WTC11 (cell line): Measurements from ENCODE around the gene CKB. TPM values are rescaled to one million over a fixed set of nuclear protein-coding genes. Genes with fewer than 3 reads are reported as not detected.

ENCODE experiments used
- ATAC-seq: fragments of 200-7000 bp; cut with Tn5 transposase; 2 replicates; pipeline ENCODE4 v1.10.0; 2021; ENCODE audit warnings: mild to moderate bottlenecking, moderate library complexity
- CTCF ChIA-PET: fragments of 300-600 bp; sonication (Branson Sonifier 250); formaldehyde crosslinking; loops from one replicate; lab custom pipeline; 2021; ENCODE audit warnings: antibody characterized with exemption; lab: Charles Lee
- POLR2A ChIA-PET: fragments of 350-600 bp; sonication (Branson Sonifier 250); formaldehyde crosslinking; loops from one replicate; lab custom pipeline; 2021; ENCODE audit warnings: antibody characterized with exemption; lab: Charles Lee
- DNase-seq: peaks from one replicate; pipeline ENCODE4 v3.0.0; 2021; ENCODE audit warnings: low spot score
- H3K27ac Mint-ChIP-seq: 2 replicates; pipeline ENCODE4 v1.8.0; 2021; ENCODE audit warnings: mixed read lengths
- H3K27me3 Mint-ChIP-seq: 2 replicates; pipeline ENCODE4 v1.8.0; 2021; ENCODE audit warnings: low read depth, mild to moderate bottlenecking, moderate library complexity, mixed read lengths
- H3K36me3 Mint-ChIP-seq: 2 replicates; pipeline ENCODE4 v1.8.0; 2021; ENCODE audit warnings: mixed read lengths
- H3K4me1 Mint-ChIP-seq: 2 replicates; pipeline ENCODE4 v1.8.0; 2022; ENCODE audit warnings: mixed read lengths
- H3K4me3 Mint-ChIP-seq: 2 replicates; pipeline ENCODE4 v1.8.0; 2021; ENCODE audit warnings: mild to moderate bottlenecking, moderate library complexity, mixed read lengths
- H3K9me3 Mint-ChIP-seq: 2 replicates; pipeline ENCODE4 v1.8.0; 2021; ENCODE audit warnings: mixed read lengths
- CBFB ChIP-seq: sonication (generic); formaldehyde crosslinking; IDR thresholded peaks from 2 replicates; pipeline ENCODE4 v1.8.1; 2022; ENCODE audit warnings: mild to moderate bottlenecking, low read depth, missing genetic modification reagents
- SMAD3 ChIP-seq: sonication (generic); formaldehyde crosslinking; IDR thresholded peaks from 2 replicates; pipeline ENCODE4 v1.8.0; 2022; ENCODE audit warnings: missing genetic modification reagents, mild to moderate bottlenecking, borderline replicate concordance
- TCF7 ChIP-seq: sonication (generic); formaldehyde crosslinking; IDR thresholded peaks from 2 replicates; pipeline ENCODE4 v1.8.0; 2022; ENCODE audit warnings: mild to moderate bottlenecking, low read depth, missing genetic modification reagents, moderate library complexity
- ZBTB21 ChIP-seq: sonication (generic); formaldehyde crosslinking; IDR thresholded peaks from 2 replicates; pipeline ENCODE4 v1.8.1; 2023; ENCODE audit warnings: mild to moderate bottlenecking, missing genetic modification reagents, borderline replicate concordance
- ZNF317 ChIP-seq: sonication (generic); formaldehyde crosslinking; IDR thresholded peaks from 2 replicates; pipeline ENCODE4 v1.8.1; 2023; ENCODE audit warnings: low read depth, mild to moderate bottlenecking, moderate library complexity, missing genetic modification reagents, borderline replicate concordance
- ZNF396 ChIP-seq: fragments of 250-450 bp; sonication (Bioruptor Pico); IDR thresholded peaks from 2 replicates; pipeline ENCODE4 v1.8.0; 2021; ENCODE audit warnings: mild to moderate bottlenecking, moderate library complexity, borderline replicate concordance
- total RNA-seq: library from RNA; stranded (reverse); gene quantifications from 3 replicates; pipeline ENCODE4 v1.2.3, GENCODE V29; 2021
- TF ChIP-seq, protein P1 (sequence below): sonication (generic); formaldehyde crosslinking; IDR thresholded peaks from 2 replicates; pipeline ENCODE4 v1.8.1; 2023; ENCODE audit warnings: mild to moderate bottlenecking, missing genetic modification reagents
- TF ChIP-seq, protein P2 (sequence below): sonication (generic); formaldehyde crosslinking; conservative IDR thresholded peaks from 2 replicates; pipeline ENCODE4 v1.8.1; 2023; ENCODE audit warnings: mild to moderate bottlenecking, low read depth, missing genetic modification reagents, moderate library complexity
- TF ChIP-seq, protein P3 (sequence below): sonication (generic); formaldehyde crosslinking; IDR thresholded peaks from 2 replicates; pipeline ENCODE4 v1.8.1; 2022; ENCODE audit warnings: mild to moderate bottlenecking, moderate library complexity, missing genetic modification reagents
- TF ChIP-seq, protein P4 (sequence below): sonication (generic); formaldehyde crosslinking; IDR thresholded peaks from 2 replicates; pipeline ENCODE4 v1.8.0; 2023; ENCODE audit warnings: missing genetic modification reagents, mild to moderate bottlenecking, borderline replicate concordance
- TF ChIP-seq, protein P5 (sequence below): sonication (generic); formaldehyde crosslinking; IDR thresholded peaks from 2 replicates; pipeline ENCODE4 v1.8.1; 2023; ENCODE audit warnings: mild to moderate bottlenecking, missing genetic modification reagents
- TF ChIP-seq, protein P6 (sequence below): sonication (generic); formaldehyde crosslinking; IDR thresholded peaks from 2 replicates; pipeline ENCODE4 v1.8.0; 2022; ENCODE audit warnings: mild to moderate bottlenecking, missing genetic modification reagents
- TF ChIP-seq, protein P7 (sequence below): sonication (generic); formaldehyde crosslinking; IDR thresholded peaks from 2 replicates; pipeline ENCODE4 v1.8.0; 2022; ENCODE audit warnings: mild to moderate bottlenecking, missing genetic modification reagents
- TF ChIP-seq, protein P8 (sequence below): sonication (generic); formaldehyde crosslinking; conservative IDR thresholded peaks from 2 replicates; pipeline ENCODE4 v1.8.1; 2022; ENCODE audit warnings: mild to moderate bottlenecking, missing genetic modification reagents

The CKB gene
- total RNA-seq, 1 experiment from 2014 or later, result 555 TPM

DNA sequence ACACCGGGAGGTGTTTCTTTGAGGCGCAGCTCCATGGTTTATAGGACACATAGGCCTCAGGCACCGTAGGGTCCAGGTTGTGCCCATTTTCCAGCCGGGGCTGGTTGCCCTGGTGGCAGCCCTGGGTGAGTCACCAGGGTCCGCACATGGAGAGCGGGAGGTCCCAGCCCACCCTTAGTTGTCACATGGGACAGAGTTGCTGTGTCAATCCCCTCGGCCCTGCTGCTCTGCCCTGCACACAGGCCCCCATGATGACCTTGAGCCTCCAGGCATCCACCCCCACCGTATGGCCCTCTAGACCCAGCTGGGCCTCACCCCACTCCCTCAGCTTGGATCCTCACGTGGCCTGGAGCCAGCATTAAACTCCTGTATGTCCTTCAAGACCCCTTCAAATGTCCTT, 14.1 kb upstream of the CKB start:
- POLR2A ChIA-PET, result no interaction called here
- ATAC-seq, result no peak
- Mint-ChIP-seq H3K4me1 (peaks cover under 1% of the 10 kb centered on the region; the same call in 1 of the 2 replicates), H3K9me3 (no peaks in the 10 kb centered on the region), H3K27ac (no peak overlapping the region), H3K27me3 (peaks cover 11% of the 10 kb centered on the region), H3K4me3 (no peak overlapping the region), H3K36me3 (no peaks in the 10 kb centered on the region)
- TF ChIP-seq, protein P1, sequence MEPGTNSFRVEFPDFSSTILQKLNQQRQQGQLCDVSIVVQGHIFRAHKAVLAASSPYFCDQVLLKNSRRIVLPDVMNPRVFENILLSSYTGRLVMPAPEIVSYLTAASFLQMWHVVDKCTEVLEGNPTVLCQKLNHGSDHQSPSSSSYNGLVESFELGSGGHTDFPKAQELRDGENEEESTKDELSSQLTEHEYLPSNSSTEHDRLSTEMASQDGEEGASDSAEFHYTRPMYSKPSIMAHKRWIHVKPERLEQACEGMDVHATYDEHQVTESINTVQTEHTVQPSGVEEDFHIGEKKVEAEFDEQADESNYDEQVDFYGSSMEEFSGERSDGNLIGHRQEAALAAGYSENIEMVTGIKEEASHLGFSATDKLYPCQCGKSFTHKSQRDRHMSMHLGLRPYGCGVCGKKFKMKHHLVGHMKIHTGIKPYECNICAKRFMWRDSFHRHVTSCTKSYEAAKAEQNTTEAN (CRISPR knock-in tag), result no peak
- TF ChIP-seq ZBTB21 (CRISPR knock-in tag), result no peak
- TF ChIP-seq CBFB, result no peak
- TF ChIP-seq, protein P2, sequence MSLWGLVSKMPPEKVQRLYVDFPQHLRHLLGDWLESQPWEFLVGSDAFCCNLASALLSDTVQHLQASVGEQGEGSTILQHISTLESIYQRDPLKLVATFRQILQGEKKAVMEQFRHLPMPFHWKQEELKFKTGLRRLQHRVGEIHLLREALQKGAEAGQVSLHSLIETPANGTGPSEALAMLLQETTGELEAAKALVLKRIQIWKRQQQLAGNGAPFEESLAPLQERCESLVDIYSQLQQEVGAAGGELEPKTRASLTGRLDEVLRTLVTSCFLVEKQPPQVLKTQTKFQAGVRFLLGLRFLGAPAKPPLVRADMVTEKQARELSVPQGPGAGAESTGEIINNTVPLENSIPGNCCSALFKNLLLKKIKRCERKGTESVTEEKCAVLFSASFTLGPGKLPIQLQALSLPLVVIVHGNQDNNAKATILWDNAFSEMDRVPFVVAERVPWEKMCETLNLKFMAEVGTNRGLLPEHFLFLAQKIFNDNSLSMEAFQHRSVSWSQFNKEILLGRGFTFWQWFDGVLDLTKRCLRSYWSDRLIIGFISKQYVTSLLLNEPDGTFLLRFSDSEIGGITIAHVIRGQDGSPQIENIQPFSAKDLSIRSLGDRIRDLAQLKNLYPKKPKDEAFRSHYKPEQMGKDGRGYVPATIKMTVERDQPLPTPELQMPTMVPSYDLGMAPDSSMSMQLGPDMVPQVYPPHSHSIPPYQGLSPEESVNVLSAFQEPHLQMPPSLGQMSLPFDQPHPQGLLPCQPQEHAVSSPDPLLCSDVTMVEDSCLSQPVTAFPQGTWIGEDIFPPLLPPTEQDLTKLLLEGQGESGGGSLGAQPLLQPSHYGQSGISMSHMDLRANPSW (CRISPR knock-in tag), result no peak
- TF ChIP-seq, protein P3, sequence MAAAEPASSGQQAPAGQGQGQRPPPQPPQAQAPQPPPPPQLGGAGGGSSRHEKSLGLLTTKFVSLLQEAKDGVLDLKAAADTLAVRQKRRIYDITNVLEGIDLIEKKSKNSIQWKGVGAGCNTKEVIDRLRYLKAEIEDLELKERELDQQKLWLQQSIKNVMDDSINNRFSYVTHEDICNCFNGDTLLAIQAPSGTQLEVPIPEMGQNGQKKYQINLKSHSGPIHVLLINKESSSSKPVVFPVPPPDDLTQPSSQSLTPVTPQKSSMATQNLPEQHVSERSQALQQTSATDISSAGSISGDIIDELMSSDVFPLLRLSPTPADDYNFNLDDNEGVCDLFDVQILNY (CRISPR knock-in tag), result no peak
- TF ChIP-seq, protein P4, sequence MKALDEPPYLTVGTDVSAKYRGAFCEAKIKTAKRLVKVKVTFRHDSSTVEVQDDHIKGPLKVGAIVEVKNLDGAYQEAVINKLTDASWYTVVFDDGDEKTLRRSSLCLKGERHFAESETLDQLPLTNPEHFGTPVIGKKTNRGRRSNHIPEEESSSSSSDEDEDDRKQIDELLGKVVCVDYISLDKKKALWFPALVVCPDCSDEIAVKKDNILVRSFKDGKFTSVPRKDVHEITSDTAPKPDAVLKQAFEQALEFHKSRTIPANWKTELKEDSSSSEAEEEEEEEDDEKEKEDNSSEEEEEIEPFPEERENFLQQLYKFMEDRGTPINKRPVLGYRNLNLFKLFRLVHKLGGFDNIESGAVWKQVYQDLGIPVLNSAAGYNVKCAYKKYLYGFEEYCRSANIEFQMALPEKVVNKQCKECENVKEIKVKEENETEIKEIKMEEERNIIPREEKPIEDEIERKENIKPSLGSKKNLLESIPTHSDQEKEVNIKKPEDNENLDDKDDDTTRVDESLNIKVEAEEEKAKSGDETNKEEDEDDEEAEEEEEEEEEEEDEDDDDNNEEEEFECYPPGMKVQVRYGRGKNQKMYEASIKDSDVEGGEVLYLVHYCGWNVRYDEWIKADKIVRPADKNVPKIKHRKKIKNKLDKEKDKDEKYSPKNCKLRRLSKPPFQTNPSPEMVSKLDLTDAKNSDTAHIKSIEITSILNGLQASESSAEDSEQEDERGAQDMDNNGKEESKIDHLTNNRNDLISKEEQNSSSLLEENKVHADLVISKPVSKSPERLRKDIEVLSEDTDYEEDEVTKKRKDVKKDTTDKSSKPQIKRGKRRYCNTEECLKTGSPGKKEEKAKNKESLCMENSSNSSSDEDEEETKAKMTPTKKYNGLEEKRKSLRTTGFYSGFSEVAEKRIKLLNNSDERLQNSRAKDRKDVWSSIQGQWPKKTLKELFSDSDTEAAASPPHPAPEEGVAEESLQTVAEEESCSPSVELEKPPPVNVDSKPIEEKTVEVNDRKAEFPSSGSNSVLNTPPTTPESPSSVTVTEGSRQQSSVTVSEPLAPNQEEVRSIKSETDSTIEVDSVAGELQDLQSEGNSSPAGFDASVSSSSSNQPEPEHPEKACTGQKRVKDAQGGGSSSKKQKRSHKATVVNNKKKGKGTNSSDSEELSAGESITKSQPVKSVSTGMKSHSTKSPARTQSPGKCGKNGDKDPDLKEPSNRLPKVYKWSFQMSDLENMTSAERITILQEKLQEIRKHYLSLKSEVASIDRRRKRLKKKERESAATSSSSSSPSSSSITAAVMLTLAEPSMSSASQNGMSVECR (CRISPR knock-in tag), result no peak
- TF ChIP-seq, protein P5, sequence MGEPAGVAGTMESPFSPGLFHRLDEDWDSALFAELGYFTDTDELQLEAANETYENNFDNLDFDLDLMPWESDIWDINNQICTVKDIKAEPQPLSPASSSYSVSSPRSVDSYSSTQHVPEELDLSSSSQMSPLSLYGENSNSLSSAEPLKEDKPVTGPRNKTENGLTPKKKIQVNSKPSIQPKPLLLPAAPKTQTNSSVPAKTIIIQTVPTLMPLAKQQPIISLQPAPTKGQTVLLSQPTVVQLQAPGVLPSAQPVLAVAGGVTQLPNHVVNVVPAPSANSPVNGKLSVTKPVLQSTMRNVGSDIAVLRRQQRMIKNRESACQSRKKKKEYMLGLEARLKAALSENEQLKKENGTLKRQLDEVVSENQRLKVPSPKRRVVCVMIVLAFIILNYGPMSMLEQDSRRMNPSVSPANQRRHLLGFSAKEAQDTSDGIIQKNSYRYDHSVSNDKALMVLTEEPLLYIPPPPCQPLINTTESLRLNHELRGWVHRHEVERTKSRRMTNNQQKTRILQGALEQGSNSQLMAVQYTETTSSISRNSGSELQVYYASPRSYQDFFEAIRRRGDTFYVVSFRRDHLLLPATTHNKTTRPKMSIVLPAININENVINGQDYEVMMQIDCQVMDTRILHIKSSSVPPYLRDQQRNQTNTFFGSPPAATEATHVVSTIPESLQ, result no peak
- no peak for TF ChIP-seq ZNF396 (CRISPR knock-in tag)
- no peak for TF ChIP-seq SMAD3 (CRISPR knock-in tag)
- TF ChIP-seq, protein P6, sequence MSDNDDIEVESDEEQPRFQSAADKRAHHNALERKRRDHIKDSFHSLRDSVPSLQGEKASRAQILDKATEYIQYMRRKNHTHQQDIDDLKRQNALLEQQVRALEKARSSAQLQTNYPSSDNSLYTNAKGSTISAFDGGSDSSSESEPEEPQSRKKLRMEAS (CRISPR knock-in tag), result no peak
- TF ChIP-seq ZNF317 (CRISPR knock-in tag), result no peak
- CTCF ChIA-PET, result interaction anchor here (1.8 to 21.0 kb wide), 2 partner anchors 10 to 18 kb away, joined by 8 to 455 read pairs; partner anchors contain the start of gene CKB
- no peak for DNase-seq

DNA sequence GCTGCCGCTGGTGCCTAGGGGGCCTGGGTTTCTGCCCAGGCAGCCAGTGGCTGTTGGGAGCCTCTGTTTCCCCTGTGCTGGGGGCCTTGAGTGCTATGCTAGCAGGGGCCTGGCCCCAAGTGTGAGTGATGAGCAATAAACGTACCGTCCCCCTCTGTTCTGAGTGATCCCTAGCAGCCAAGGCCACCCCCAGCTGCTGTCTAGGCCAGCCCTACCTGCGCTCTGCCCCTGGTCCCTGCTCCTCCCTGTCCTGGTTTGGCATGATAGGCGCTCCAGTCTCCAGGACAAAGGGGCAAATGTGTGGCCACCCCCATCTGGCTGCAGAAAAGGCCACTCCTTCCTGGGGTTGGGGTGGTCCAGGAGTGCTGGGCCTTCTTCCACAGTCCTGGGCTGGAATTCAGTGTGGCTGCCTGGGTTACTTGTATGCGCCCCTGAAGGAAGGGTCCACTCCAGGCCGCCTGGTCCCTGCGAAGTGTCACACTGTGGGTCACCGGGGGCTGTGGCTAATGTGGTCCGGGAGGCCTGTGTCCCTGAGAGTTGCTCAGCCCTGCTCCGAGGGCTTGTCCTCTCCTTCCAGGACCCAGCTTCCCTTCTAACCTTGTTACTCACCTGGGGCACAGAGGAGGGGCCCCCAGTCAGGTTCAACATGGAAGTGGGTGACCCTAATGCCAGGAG, 13.4 kb upstream of the CKB start:
- Mint-ChIP-seq H3K27me3 (peaks cover 11% of the 10 kb centered on the region), H3K4me3 (no peak overlapping the region), H3K9me3 (no peaks in the 10 kb centered on the region), H3K27ac (no peak overlapping the region), H3K4me1 (no peaks in the 10 kb centered on the region), H3K36me3 (no peaks in the 10 kb centered on the region)
- DNase-seq (no peak), ATAC-seq (no peak)
- POLR2A ChIA-PET, result no interaction called here
- CTCF ChIA-PET, result interaction anchor here (1.8 to 21.0 kb wide), 2 partner anchors 11 to 17 kb away, joined by 8 to 455 read pairs; partner anchors contain the start of gene CKB
- TF ChIP-seq, protein P7, sequence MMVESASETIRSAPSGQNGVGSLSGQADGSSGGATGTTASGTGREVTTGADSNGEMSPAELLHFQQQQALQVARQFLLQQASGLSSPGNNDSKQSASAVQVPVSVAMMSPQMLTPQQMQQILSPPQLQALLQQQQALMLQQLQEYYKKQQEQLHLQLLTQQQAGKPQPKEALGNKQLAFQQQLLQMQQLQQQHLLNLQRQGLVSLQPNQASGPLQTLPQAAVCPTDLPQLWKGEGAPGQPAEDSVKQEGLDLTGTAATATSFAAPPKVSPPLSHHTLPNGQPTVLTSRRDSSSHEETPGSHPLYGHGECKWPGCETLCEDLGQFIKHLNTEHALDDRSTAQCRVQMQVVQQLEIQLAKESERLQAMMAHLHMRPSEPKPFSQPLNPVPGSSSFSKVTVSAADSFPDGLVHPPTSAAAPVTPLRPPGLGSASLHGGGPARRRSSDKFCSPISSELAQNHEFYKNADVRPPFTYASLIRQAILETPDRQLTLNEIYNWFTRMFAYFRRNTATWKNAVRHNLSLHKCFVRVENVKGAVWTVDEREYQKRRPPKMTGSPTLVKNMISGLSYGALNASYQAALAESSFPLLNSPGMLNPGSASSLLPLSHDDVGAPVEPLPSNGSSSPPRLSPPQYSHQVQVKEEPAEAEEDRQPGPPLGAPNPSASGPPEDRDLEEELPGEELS, result no peak
- TF ChIP-seq, protein P8, sequence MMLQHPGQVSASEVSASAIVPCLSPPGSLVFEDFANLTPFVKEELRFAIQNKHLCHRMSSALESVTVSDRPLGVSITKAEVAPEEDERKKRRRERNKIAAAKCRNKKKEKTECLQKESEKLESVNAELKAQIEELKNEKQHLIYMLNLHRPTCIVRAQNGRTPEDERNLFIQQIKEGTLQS (CRISPR knock-in tag), result no peak
- TF ChIP-seq TCF7 (CRISPR knock-in tag), result no peak
